IMR-90 (cell line): ENCODE data around the gene IRF2BP2. TPM values are rescaled to one million over a fixed set of nuclear protein-coding genes. Genes with fewer than 3 reads are reported as not detected.

Experiments
- ATAC-seq: fragments of 200-7000 bp; cut with Tn5 transposase; 2 replicates; pipeline ENCODE4 v1.9.1; 2020; ENCODE audit warnings: low read depth, mild to moderate bottlenecking, moderate library complexity
- BruUV-seq: library from RNA; stranded (reverse); fragments of 400-500 nt; replicated peaks from 2 replicates; lab custom pipeline; 2021; lab: Mats Ljungman, UMichigan
- CTCF ChIA-PET: fragments of 300-600 bp; formaldehyde crosslinking; extraction: SDS; loops from one replicate; lab custom pipeline; 2021; ENCODE audit warnings: antibody characterized with exemption; lab: Yijun Ruan, JAX
- POLR2A ChIA-PET: fragments of 300-600 bp; sonication (Branson Sonifier 250); formaldehyde crosslinking; loops from one replicate; lab custom pipeline; 2022; ENCODE audit warnings: antibody characterized with exemption; ENCODE audit not compliant: unreplicated experiment; lab: Charles Lee
- DNase-seq: peaks from one replicate; pipeline ENCODE4 v3.0.0; 2013
- H2AFZ ChIP-seq: replicated peaks from 2 replicates; pipeline ENCODE3; 2013; ENCODE audit warnings: low read length, mild to moderate bottlenecking; ENCODE audit not compliant: poor library complexity
- H2AK5ac ChIP-seq: 2 replicates; pipeline ENCODE4 v1.6.1; 2013; ENCODE audit warnings: low read depth, low read length, inconsistent platforms
- H2AK9ac ChIP-seq: replicated peaks from 2 replicates; pipeline ENCODE3; 2013; ENCODE audit warnings: mild to moderate bottlenecking, low read depth, low read length, moderate library complexity; ENCODE audit not compliant: poor library complexity
- H2BK120ac ChIP-seq: 2 replicates; pipeline ENCODE4 v1.6.1; 2013; ENCODE audit warnings: low read depth, low read length, inconsistent platforms
- H2BK15ac ChIP-seq: 3 replicates; pipeline ENCODE4 v1.6.1; 2013; ENCODE audit warnings: low read depth, low read length, inconsistent platforms
- H2BK20ac ChIP-seq: 2 replicates; pipeline ENCODE4 v1.6.1; 2013; ENCODE audit warnings: low read depth, mild to moderate bottlenecking, inconsistent platforms, low read length, moderate library complexity
- H2BK5ac ChIP-seq: 2 replicates; pipeline ENCODE4 v1.6.1; 2013; ENCODE audit warnings: mild to moderate bottlenecking, low read depth, low read length, inconsistent platforms; ENCODE audit not compliant: poor library complexity, severe bottlenecking
- H3K14ac ChIP-seq: replicated peaks from 2 replicates; pipeline ENCODE4 v1.6.1; 2013; ENCODE audit warnings: low read depth, low read length, inconsistent platforms
- H3K18ac ChIP-seq: 2 replicates; pipeline ENCODE4 v1.6.1; 2013; ENCODE audit warnings: low read depth, low read length, control low read depth
- H3K23ac ChIP-seq: 2 replicates; pipeline ENCODE4 v1.6.1; 2013; ENCODE audit warnings: low read depth, low read length, inconsistent platforms
- H3K27ac ChIP-seq: 2 replicates; pipeline ENCODE4 v1.5.1; 2013; ENCODE audit warnings: mild to moderate bottlenecking, control low read depth, low read length; ENCODE audit not compliant: insufficient read depth
- H3K27me3 ChIP-seq: 2 replicates; pipeline ENCODE4 v1.6.1; 2013; ENCODE audit warnings: low read length; ENCODE audit not compliant: control insufficient read depth, insufficient read depth
- H3K36me3 ChIP-seq: 2 replicates; pipeline ENCODE4 v1.6.1; 2013; ENCODE audit warnings: low read length, mixed read lengths; ENCODE audit not compliant: control insufficient read depth, insufficient read depth
- H3K4ac ChIP-seq: 2 replicates; pipeline ENCODE4 v1.6.1; 2013; ENCODE audit warnings: low read depth, low read length, inconsistent platforms
- H3K4me1 ChIP-seq: 2 replicates; pipeline ENCODE4 v1.6.1; 2013; ENCODE audit warnings: low read length, mixed read lengths; ENCODE audit not compliant: control insufficient read depth, insufficient read depth
- H3K4me2 ChIP-seq: 2 replicates; pipeline ENCODE4 v1.6.1; 2013; ENCODE audit warnings: low read depth, mild to moderate bottlenecking, control low read depth, low read length, moderate library complexity
- H3K4me3 ChIP-seq: 2 replicates; pipeline ENCODE4 v1.5.1; 2013; ENCODE audit warnings: low read depth, mild to moderate bottlenecking, control low read depth, low read length, moderate library complexity; ENCODE audit not compliant: insufficient read depth
- H3K56ac ChIP-seq: 2 replicates; pipeline ENCODE4 v1.6.1; 2013; ENCODE audit warnings: low read length, inconsistent platforms; ENCODE audit not compliant: insufficient read depth; ENCODE audit errors: extremely low read depth
- H3K79me1 ChIP-seq, 2 experiments: 2 replicates each; pipeline ENCODE4 v1.6.1; 2013; ENCODE audit warnings: low read length in 2 of 2, inconsistent platforms in 1 of 2, low read depth in 1 of 2
- H3K9ac ChIP-seq: 2 replicates; pipeline ENCODE4 v1.6.1; 2013; ENCODE audit warnings: low read depth, low read length, control low read depth
- H3K9me1 ChIP-seq: 2 replicates; pipeline ENCODE4 v1.6.1; 2013; ENCODE audit warnings: low read length, inconsistent platforms; ENCODE audit not compliant: insufficient read depth
- H3K9me3 ChIP-seq: 2 replicates; pipeline ENCODE4 v1.6.1; 2013; ENCODE audit warnings: low read length; ENCODE audit not compliant: control insufficient read depth, insufficient read depth
- H4K20me1 ChIP-seq: 2 replicates; pipeline ENCODE4 v1.6.1; 2013; ENCODE audit warnings: low read length, inconsistent platforms; ENCODE audit not compliant: insufficient read depth
- H4K5ac ChIP-seq: 2 replicates; pipeline ENCODE4 v1.6.1; 2013; ENCODE audit warnings: mild to moderate bottlenecking, low read depth, low read length, control low read depth
- H4K8ac ChIP-seq, 2 experiments: 2 replicates each; pipeline ENCODE4 v1.6.1; 2013; ENCODE audit warnings: low read depth in 2 of 2, low read length in 2 of 2, control low read depth in 1 of 2, inconsistent platforms in 1 of 2
- H4K91ac ChIP-seq: 2 replicates; pipeline ENCODE4 v1.6.1; 2013; ENCODE audit warnings: low read depth, low read length, inconsistent platforms; ENCODE audit not compliant: insufficient read depth
- BHLHE40 ChIP-seq: fragments of 150-350 bp; IDR thresholded peaks from 2 replicates; pipeline ENCODE4 v1.6.1; 2016; ENCODE audit warnings: mild to moderate bottlenecking, low read depth, low read length
- CEBPB ChIP-seq: IDR thresholded peaks from 2 replicates; pipeline ENCODE4 v1.6.1; 2012; ENCODE audit warnings: low read depth, low read length, improper control_type of control experiment
- CHD1 ChIP-seq: IDR thresholded peaks from 2 replicates; pipeline ENCODE4 v1.6.1; 2012; ENCODE audit warnings: low read depth, low read length, improper control_type of control experiment
- FOS ChIP-seq: fragments of 150-350 bp; IDR thresholded peaks from 2 replicates; pipeline ENCODE4 v1.6.1; 2016; ENCODE audit warnings: low read depth, low read length
- MAFK ChIP-seq: IDR thresholded peaks from 2 replicates; pipeline ENCODE4 v1.6.1; 2012; ENCODE audit warnings: low read depth, low read length, improper control_type of control experiment
- MAZ ChIP-seq: IDR thresholded peaks from 2 replicates; pipeline ENCODE4 v1.6.1; 2012; ENCODE audit warnings: low read depth, mild to moderate bottlenecking, low read length, improper control_type of control experiment, moderate library complexity, borderline replicate concordance
- MXI1 ChIP-seq: IDR thresholded peaks from 2 replicates; pipeline ENCODE4 v1.6.1; 2012; ENCODE audit warnings: low read depth, mild to moderate bottlenecking, low read length, moderate library complexity, borderline replicate concordance
- NFE2L2 ChIP-seq: fragments of 150-350 bp; IDR thresholded peaks from 2 replicates; pipeline ENCODE4 v1.6.1; 2016; ENCODE audit warnings: low read depth, mild to moderate bottlenecking, low read length
- POLR2A ChIP-seq: IDR thresholded peaks from 2 replicates; pipeline ENCODE4 v1.6.1; 2012; ENCODE audit warnings: mild to moderate bottlenecking, low read depth, low read length
- RAD21 ChIP-seq: IDR thresholded peaks from 2 replicates; pipeline ENCODE4 v1.6.1; 2012; ENCODE audit warnings: low read length, improper control_type of control experiment
- RCOR1 ChIP-seq: IDR thresholded peaks from 2 replicates; pipeline ENCODE4 v1.6.1; 2012; ENCODE audit warnings: mild to moderate bottlenecking, low read length, improper control_type of control experiment; ENCODE audit not compliant: insufficient replicate concordance
- RFX5 ChIP-seq: IDR thresholded peaks from 2 replicates; pipeline ENCODE4 v1.8.0; 2012; ENCODE audit warnings: low read depth, mild to moderate bottlenecking, low read length, moderate library complexity
- SMC3 ChIP-seq: fragments of 150-350 bp; IDR thresholded peaks from 2 replicates; pipeline ENCODE4 v1.6.1; 2016; ENCODE audit warnings: low read depth, mild to moderate bottlenecking, antibody characterized with exemption, low read length, moderate library complexity
- WGBS, 2 experiments: methylation state at CpG; one replicate each; pipeline versions ENCODE4 v1.1.5 to v1.1.7; 2013; ENCODE audit warnings: missing lambda C conversion rate in 2 of 2; ENCODE audit not compliant: insufficient read length in 1 of 2; ENCODE audit errors: extremely low coverage in 2 of 2; 5-methylcytosine and 5-hydroxymethylcytosine counted together
- dilution Hi-C: fragments of 300-500 bp; cut with HindIII; formaldehyde crosslinking; loops from one replicate; pipeline ENCODE4 v1.14.3; 2018; ENCODE audit warnings: low sequenced_read_pairs; ENCODE audit not compliant: unreplicated experiment
- in situ Hi-C: fragments of 300-500 bp; cut with MboI; formaldehyde crosslinking; loops from 3 replicates; pipeline ENCODE4 v1.14.3; 2019; ENCODE audit warnings: low sequenced_read_pairs, inconsistent platforms, mixed read lengths
- intact Hi-C: fragments of 100-400 bp; cut with micrococcal nuclease; formaldehyde crosslinking; loops from 2 replicates; pipeline ENCODE4 v1.10.0; 2022
- polyA plus RNA-seq, 3 experiments: library from polyadenylated mRNA; depleted of rRNA; stranded (reverse); fragments of >200 nt; gene quantifications; 2 replicates each; pipeline ENCODE4 v1.2.3, GENCODE V29; 2012; ENCODE audit warnings: low replicate concordance in 1 of 3
- total RNA-seq: library from RNA; depleted of rRNA; stranded (reverse); fragments of >200 nt; gene quantifications from 2 replicates; pipeline ENCODE4 v1.2.3, GENCODE V29; 2012
- TF ChIP-seq, protein P1 (sequence below): fragments of 150-350 bp; IDR thresholded peaks from 2 replicates; pipeline ENCODE4 v1.6.1; 2017; ENCODE audit warnings: mild to moderate bottlenecking, antibody characterized with exemption, low read length, low read depth
- TF ChIP-seq, protein P2 (sequence below): fragments of 150-350 bp; IDR thresholded peaks from 2 replicates; pipeline ENCODE4 v1.6.1; 2016; ENCODE audit warnings: low read depth, mild to moderate bottlenecking, low read length, moderate library complexity, borderline replicate concordance
- TF ChIP-seq, protein P3 (sequence below): conservative IDR thresholded peaks from 2 replicates; pipeline ENCODE4 v1.5.1; 2012; ENCODE audit warnings: mild to moderate bottlenecking, low read depth, low read length, improper control_type of control experiment

Gene IRF2BP2
- total and polyA plus RNA-seq, 2 of the 4 experiments (the other 2 are of a cell fraction): 47.0 to 66.6 TPM

DNA sequence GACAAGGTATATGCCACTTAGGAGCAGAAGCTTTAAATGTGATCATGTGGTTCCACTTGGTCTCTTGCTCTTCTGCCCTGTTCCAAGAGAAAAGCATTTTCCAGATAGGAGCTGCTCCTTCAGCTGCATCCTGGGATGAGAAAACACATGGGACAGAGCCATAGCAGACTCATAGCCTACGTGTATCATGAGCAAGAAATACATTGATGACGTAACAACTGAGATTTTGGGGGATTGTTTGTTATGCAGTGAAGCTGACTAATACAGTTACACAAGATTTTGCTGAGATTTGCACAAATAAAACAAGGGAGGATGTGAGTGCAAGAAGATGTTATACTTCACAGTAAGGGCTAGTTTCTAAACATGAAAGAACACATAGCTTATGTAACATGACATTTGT lies 36.0 kb upstream of the IRF2BP2 start:
- dilution Hi-C loops: no loop called here
- CTCF ChIA-PET: interaction anchor here (0.7 kb wide), 1 partner anchor 13 kb away, joined by 3 read pairs; no protein-coding TSS in a partner anchor
- WGBS, 2 experiments: no CpG with 5 or more reads among the region's 2 CpGs

More for the DNA sequence above, 36.0 kb upstream of the IRF2BP2 start:
- Histone ChIP-seq H3K27ac (no peak overlapping the region), H3K27me3 (no peaks in the 10 kb centered on the region), H3K4me3 (no peak overlapping the region), H3K9me3 (peaks cover 8% of the 10 kb centered on the region), H2BK15ac (no peak overlapping the region), H3K9me1 (peaks cover 4% of the 10 kb centered on the region; the same call in 1 of the 2 replicates), H2AFZ (no peak overlapping the region), H2BK120ac (no peak overlapping the region), H3K23ac (no peak overlapping the region), H4K91ac (no peak overlapping the region), H2BK5ac (no peak overlapping the region), H3K36me3 (no peaks in the 10 kb centered on the region), H4K8ac (no peak overlapping the region), H3K14ac (no peak overlapping the region), H3K79me1 (no peaks in the 10 kb centered on the region), H3K56ac (no peak overlapping the region), H2BK20ac (no peak overlapping the region), H4K5ac (no peak overlapping the region), H3K18ac (no peak overlapping the region), H3K4ac (no peak overlapping the region), H3K9ac (no peak overlapping the region), H3K4me1 (no peaks in the 10 kb centered on the region), H4K20me1 (no peaks in the 10 kb centered on the region), H2AK5ac (no peak overlapping the region), H2AK9ac (no peak overlapping the region), H3K4me2 (no peak overlapping the region)
- DNase-seq (no peak), ATAC-seq (no peak)
- TF ChIP-seq RAD21: no peak
- TF ChIP-seq, protein P1, sequence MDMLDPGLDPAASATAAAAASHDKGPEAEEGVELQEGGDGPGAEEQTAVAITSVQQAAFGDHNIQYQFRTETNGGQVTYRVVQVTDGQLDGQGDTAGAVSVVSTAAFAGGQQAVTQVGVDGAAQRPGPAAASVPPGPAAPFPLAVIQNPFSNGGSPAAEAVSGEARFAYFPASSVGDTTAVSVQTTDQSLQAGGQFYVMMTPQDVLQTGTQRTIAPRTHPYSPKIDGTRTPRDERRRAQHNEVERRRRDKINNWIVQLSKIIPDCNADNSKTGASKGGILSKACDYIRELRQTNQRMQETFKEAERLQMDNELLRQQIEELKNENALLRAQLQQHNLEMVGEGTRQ: no peak
- no peak for TF ChIP-seq NFE2L2
- TF ChIP-seq RCOR1: no peak
- TF ChIP-seq CEBPB: peak; percentile 49; the same call in 1 of the 2 replicates
- TF ChIP-seq POLR2A: no peak
- TF ChIP-seq MAZ: no peak
- TF ChIP-seq BHLHE40: no peak
- TF ChIP-seq FOS: no peak
- no peak for TF ChIP-seq CHD1
- no peak for TF ChIP-seq RFX5
- no peak for TF ChIP-seq SMC3
- TF ChIP-seq MXI1: no peak
- TF ChIP-seq, protein P2, sequence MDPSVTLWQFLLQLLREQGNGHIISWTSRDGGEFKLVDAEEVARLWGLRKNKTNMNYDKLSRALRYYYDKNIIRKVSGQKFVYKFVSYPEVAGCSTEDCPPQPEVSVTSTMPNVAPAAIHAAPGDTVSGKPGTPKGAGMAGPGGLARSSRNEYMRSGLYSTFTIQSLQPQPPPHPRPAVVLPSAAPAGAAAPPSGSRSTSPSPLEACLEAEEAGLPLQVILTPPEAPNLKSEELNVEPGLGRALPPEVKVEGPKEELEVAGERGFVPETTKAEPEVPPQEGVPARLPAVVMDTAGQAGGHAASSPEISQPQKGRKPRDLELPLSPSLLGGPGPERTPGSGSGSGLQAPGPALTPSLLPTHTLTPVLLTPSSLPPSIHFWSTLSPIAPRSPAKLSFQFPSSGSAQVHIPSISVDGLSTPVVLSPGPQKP: no peak
- TF ChIP-seq, protein P3, sequence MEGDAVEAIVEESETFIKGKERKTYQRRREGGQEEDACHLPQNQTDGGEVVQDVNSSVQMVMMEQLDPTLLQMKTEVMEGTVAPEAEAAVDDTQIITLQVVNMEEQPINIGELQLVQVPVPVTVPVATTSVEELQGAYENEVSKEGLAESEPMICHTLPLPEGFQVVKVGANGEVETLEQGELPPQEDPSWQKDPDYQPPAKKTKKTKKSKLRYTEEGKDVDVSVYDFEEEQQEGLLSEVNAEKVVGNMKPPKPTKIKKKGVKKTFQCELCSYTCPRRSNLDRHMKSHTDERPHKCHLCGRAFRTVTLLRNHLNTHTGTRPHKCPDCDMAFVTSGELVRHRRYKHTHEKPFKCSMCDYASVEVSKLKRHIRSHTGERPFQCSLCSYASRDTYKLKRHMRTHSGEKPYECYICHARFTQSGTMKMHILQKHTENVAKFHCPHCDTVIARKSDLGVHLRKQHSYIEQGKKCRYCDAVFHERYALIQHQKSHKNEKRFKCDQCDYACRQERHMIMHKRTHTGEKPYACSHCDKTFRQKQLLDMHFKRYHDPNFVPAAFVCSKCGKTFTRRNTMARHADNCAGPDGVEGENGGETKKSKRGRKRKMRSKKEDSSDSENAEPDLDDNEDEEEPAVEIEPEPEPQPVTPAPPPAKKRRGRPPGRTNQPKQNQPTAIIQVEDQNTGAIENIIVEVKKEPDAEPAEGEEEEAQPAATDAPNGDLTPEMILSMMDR: no peak
- TF ChIP-seq MAFK: 0 out of 2 replicates have a peak, but pooled peaks have one; percentile 46
- no TSS peak for BruUV-seq
- intact Hi-C loops: no loop called here
- in situ Hi-C loops: no loop called here
- POLR2A ChIA-PET: no interaction called here
